Measurements from ENCODE around the gene VANGL2. TPM values are rescaled to one million over a fixed set of nuclear protein-coding genes. Genes with fewer than 3 reads are reported as not detected.

Gene VANGL2
- total and polyA plus RNA-seq, 2 experiments from 2014 or later, result 17.7 to 51.3 TPM

DNA sequence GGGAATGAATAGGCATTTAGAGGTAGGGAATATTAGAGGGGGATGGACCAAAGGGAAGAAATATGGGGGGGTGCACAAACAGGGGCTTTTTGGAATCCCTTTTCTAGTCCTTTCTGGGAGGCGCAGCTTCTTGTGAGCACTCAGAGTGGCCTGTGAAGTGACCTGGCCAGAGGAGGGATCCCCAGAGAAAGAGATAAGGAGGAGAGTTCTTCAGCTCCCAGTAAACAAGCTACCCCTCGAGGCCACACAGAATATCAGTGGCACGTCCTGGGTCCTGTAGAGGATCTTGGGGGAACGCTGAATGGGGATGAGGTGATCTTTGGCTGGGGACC lies 19.4 kb downstream of the VANGL2 start:
- Mint-ChIP-seq H3K4me3 (no peak overlapping the region; the same call in 2 of the 3 replicates), H3K27ac (no peak overlapping the region), H3K36me3 (ENCODE audit: low read depth) (peaks cover 79% of the 10 kb centered on the region), H3K9me3 (no peaks in the 10 kb centered on the region), H3K27me3 (ENCODE audit: insufficient read depth, low read depth, poor library complexity) (peaks cover 7% of the 10 kb centered on the region), H3K4me1 (peaks cover 2% of the 10 kb centered on the region)
- Histone ChIP-seq H4K20me1 (replicated peaks; ENCODE audit: insufficient read depth) (peaks cover 6% of the 10 kb centered on the region), H3K4me2 (no peak overlapping the region), H3K36me3 (ENCODE audit: insufficient read depth) (peaks cover 22% of the 10 kb centered on the region), H3K4me1 (ENCODE audit: insufficient read depth) (no peaks in the 10 kb centered on the region), H3K9me2 (ENCODE audit: insufficient read depth) (no peaks in the 10 kb centered on the region), H3K27me3 (ENCODE audit: insufficient read depth) (no peaks in the 10 kb centered on the region), H3F3A (replicated peaks; ENCODE audit: low read depth) (no peaks in the 10 kb centered on the region), H2AFZ (no peak overlapping the region), H3K79me2 (replicated peaks; ENCODE audit: insufficient read depth) (0 out of 2 replicates have a peak, but pooled peaks cover 1% of the 10 kb centered on the region), H3K4me3 (no peak overlapping the region), H3K27ac (ENCODE audit: low read depth) (no peak overlapping the region)
- no peak for ATAC-seq
- DNase-seq (ENCODE audit: low spot score), result no peak
- TF ChIP-seq, protein P1, sequence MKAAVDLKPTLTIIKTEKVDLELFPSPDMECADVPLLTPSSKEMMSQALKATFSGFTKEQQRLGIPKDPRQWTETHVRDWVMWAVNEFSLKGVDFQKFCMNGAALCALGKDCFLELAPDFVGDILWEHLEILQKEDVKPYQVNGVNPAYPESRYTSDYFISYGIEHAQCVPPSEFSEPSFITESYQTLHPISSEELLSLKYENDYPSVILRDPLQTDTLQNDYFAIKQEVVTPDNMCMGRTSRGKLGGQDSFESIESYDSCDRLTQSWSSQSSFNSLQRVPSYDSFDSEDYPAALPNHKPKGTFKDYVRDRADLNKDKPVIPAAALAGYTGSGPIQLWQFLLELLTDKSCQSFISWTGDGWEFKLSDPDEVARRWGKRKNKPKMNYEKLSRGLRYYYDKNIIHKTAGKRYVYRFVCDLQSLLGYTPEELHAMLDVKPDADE (IDR thresholded peaks at IDR 0.05), result no peak
- TF ChIP-seq, protein P2, sequence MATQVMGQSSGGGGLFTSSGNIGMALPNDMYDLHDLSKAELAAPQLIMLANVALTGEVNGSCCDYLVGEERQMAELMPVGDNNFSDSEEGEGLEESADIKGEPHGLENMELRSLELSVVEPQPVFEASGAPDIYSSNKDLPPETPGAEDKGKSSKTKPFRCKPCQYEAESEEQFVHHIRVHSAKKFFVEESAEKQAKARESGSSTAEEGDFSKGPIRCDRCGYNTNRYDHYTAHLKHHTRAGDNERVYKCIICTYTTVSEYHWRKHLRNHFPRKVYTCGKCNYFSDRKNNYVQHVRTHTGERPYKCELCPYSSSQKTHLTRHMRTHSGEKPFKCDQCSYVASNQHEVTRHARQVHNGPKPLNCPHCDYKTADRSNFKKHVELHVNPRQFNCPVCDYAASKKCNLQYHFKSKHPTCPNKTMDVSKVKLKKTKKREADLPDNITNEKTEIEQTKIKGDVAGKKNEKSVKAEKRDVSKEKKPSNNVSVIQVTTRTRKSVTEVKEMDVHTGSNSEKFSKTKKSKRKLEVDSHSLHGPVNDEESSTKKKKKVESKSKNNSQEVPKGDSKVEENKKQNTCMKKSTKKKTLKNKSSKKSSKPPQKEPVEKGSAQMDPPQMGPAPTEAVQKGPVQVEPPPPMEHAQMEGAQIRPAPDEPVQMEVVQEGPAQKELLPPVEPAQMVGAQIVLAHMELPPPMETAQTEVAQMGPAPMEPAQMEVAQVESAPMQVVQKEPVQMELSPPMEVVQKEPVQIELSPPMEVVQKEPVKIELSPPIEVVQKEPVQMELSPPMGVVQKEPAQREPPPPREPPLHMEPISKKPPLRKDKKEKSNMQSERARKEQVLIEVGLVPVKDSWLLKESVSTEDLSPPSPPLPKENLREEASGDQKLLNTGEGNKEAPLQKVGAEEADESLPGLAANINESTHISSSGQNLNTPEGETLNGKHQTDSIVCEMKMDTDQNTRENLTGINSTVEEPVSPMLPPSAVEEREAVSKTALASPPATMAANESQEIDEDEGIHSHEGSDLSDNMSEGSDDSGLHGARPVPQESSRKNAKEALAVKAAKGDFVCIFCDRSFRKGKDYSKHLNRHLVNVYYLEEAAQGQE (IDR thresholded peaks at IDR 0.05; ENCODE audit: unreplicated experiment), result no peak
- TF ChIP-seq, protein P3, sequence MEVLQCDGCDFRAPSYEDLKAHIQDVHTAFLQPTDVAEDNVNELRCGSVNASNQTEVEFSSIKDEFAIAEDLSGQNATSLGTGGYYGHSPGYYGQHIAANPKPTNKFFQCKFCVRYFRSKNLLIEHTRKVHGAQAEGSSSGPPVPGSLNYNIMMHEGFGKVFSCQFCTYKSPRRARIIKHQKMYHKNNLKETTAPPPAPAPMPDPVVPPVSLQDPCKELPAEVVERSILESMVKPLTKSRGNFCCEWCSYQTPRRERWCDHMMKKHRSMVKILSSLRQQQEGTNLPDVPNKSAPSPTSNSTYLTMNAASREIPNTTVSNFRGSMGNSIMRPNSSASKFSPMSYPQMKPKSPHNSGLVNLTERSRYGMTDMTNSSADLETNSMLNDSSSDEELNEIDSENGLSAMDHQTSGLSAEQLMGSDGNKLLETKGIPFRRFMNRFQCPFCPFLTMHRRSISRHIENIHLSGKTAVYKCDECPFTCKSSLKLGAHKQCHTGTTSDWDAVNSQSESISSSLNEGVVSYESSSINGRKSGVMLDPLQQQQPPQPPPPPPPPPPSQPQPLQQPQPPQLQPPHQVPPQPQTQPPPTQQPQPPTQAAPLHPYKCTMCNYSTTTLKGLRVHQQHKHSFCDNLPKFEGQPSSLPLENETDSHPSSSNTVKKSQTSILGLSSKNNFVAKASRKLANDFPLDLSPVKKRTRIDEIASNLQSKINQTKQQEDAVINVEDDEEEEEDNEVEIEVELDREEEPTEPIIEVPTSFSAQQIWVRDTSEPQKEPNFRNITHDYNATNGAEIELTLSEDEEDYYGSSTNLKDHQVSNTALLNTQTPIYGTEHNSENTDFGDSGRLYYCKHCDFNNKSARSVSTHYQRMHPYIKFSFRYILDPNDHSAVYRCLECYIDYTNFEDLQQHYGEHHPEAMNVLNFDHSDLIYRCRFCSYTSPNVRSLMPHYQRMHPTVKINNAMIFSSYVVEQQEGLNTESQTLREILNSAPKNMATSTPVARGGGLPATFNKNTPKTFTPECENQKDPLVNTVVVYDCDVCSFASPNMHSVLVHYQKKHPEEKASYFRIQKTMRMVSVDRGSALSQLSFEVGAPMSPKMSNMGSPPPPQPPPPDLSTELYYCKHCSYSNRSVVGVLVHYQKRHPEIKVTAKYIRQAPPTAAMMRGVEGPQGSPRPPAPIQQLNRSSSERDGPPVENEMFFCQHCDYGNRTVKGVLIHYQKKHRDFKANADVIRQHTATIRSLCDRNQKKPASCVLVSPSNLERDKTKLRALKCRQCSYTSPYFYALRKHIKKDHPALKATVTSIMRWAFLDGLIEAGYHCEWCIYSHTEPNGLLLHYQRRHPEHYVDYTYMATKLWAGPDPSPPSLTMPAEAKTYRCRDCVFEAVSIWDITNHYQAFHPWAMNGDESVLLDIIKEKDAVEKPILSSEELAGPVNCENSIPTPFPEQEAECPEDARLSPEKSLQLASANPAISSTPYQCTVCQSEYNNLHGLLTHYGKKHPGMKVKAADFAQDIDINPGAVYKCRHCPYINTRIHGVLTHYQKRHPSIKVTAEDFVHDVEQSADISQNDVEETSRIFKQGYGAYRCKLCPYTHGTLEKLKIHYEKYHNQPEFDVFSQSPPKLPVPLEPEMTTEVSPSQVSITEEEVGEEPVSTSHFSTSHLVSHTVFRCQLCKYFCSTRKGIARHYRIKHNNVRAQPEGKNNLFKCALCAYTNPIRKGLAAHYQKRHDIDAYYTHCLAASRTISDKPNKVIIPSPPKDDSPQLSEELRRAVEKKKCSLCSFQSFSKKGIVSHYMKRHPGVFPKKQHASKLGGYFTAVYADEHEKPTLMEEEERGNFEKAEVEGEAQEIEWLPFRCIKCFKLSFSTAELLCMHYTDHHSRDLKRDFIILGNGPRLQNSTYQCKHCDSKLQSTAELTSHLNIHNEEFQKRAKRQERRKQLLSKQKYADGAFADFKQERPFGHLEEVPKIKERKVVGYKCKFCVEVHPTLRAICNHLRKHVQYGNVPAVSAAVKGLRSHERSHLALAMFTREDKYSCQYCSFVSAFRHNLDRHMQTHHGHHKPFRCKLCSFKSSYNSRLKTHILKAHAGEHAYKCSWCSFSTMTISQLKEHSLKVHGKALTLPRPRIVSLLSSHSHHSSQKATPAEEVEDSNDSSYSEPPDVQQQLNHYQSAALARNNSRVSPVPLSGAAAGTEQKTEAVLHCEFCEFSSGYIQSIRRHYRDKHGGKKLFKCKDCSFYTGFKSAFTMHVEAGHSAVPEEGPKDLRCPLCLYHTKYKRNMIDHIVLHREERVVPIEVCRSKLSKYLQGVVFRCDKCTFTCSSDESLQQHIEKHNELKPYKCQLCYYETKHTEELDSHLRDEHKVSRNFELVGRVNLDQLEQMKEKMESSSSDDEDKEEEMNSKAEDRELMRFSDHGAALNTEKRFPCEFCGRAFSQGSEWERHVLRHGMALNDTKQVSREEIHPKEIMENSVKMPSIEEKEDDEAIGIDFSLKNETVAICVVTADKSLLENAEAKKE (CRISPR knock-in tag; IDR thresholded peaks at IDR 0.05), result no peak
- TF ChIP-seq CREB1 (CRISPR knock-in tag; IDR thresholded peaks at IDR 0.05; ENCODE audit: low read depth) (no peak), JUNB (IDR thresholded peaks at IDR 0.05; ENCODE audit: unreplicated experiment) (no peak), EZH2phosphoT487 (IDR thresholded peaks at IDR 0.05; ENCODE audit: unreplicated experiment) (no peak), EZH2 (IDR thresholded peaks at IDR 0.05; ENCODE audit: low read depth, unreplicated experiment) (no peak), NANOG (IDR thresholded peaks at IDR 0.05; ENCODE audit: borderline replicate concordance) (no peak), STAT1 (IDR thresholded peaks at IDR 0.05; ENCODE audit: unreplicated experiment) (no peak), ZNF114 (CRISPR knock-in tag; IDR thresholded peaks at IDR 0.05) (no peak), ZNF331 (CRISPR knock-in tag; IDR thresholded peaks at IDR 0.05; ENCODE audit: low read depth) (no peak), POLR2AphosphoS5 (IDR thresholded peaks at IDR 0.05; ENCODE audit: low read depth) (no peak)
- TF ChIP-seq, protein P4, sequence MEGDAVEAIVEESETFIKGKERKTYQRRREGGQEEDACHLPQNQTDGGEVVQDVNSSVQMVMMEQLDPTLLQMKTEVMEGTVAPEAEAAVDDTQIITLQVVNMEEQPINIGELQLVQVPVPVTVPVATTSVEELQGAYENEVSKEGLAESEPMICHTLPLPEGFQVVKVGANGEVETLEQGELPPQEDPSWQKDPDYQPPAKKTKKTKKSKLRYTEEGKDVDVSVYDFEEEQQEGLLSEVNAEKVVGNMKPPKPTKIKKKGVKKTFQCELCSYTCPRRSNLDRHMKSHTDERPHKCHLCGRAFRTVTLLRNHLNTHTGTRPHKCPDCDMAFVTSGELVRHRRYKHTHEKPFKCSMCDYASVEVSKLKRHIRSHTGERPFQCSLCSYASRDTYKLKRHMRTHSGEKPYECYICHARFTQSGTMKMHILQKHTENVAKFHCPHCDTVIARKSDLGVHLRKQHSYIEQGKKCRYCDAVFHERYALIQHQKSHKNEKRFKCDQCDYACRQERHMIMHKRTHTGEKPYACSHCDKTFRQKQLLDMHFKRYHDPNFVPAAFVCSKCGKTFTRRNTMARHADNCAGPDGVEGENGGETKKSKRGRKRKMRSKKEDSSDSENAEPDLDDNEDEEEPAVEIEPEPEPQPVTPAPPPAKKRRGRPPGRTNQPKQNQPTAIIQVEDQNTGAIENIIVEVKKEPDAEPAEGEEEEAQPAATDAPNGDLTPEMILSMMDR (conservative IDR thresholded peaks at IDR 0.05; ENCODE audit: low read depth in 2 of 2), result no peak

Data from GM23338 (cell line).